ENCODE results near the gene KIFC1. TPM values are rescaled to one million over a fixed set of nuclear protein-coding genes. Genes with fewer than 3 reads are reported as not detected.

Gene KIFC1
- total and polyA plus RNA-seq, 2 of the 4 experiments (the other 2 are of a cell fraction) = 33.9 to 40.6 TPM

DNA sequence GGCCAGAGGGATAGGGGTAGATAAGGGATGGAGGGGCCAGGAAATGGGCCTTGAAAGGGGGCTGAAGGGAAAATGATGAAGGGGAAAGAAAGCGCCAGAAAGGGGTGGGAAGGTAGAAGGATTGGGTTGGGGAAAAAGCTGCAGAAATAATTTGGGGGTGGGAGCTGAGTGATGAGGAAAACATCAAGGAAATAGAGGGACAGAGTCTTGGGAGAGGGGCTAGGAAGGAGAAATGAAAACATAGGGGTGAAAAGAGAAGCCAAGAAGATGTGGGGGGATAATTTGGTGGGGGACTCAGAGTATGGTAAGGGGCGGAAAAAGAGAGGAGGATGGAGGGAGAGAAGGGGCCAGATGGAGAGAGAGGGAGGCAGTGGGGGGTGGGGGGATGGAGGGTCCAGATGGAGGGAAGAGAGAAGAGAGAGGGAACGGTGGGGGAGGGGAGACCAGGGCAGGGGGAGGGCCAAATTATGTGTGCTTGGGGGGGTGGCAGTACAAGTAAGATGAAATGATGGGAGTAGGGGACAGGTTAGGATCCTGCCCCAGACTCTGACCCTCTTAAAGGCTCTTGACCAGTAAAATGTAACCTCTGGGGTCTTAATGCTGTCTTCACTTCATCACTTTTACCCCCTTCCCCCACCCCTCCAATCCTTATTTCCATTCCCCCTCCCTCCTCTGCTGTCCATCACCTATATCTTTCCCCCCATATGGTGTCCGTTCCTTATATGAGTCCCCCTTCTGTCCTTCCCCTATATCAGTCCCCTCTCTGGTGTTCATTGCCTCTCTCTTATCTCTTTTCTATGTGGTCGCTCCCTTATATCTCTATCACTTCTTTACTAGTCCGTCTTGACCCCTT lies 29.1 kb downstream of the KIFC1 start (continued):
- TF ChIP-seq, protein P1, sequence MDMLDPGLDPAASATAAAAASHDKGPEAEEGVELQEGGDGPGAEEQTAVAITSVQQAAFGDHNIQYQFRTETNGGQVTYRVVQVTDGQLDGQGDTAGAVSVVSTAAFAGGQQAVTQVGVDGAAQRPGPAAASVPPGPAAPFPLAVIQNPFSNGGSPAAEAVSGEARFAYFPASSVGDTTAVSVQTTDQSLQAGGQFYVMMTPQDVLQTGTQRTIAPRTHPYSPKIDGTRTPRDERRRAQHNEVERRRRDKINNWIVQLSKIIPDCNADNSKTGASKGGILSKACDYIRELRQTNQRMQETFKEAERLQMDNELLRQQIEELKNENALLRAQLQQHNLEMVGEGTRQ (IDR thresholded peaks at IDR 0.05; ENCODE audit: low read depth, low read length) = no peak

DNA sequence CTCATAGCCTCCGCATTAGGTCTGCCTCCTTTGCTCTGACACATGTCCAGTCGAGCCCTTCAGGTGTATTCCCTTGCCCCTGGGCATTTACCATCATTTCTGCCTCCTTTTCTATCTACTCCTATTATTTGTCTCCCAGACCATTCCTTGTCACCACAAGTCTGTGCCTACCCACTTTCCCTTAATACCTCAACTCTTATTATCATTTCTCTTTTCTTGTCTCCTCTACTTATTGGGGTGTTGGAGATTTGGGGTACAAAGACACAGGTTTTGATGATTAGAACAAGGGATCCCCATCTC lies 29.7 kb downstream of the KIFC1 start:
- Histone ChIP-seq H2BK15ac (ENCODE audit: low read depth, low read length) (no peak overlapping the region), H4K20me1 (ENCODE audit: insufficient read depth, low read length) (peaks cover 10% of the 10 kb centered on the region), H3K56ac (ENCODE audit: extremely low read depth, insufficient read depth, low read length) (no peak overlapping the region), H4K8ac (ENCODE audit: low read depth in 2 of 2, low read length in 2 of 2) (0 out of 4 replicates have a peak overlapping the region, but pooled peaks of 1 of the 2 experiments have one; percentile 81), H3K9me1 (ENCODE audit: insufficient read depth, low read length) (peaks cover 21% of the 10 kb centered on the region), H3K4me2 (ENCODE audit: low read depth, low read length) (peak overlapping the region; percentile 42), H3K9ac (ENCODE audit: low read depth, low read length) (no peak overlapping the region), H3K4me1 (ENCODE audit: control insufficient read depth, insufficient read depth, low read length) (peaks cover 27% of the 10 kb centered on the region), H3K9me3 (ENCODE audit: control insufficient read depth, insufficient read depth, low read length) (no peaks in the 10 kb centered on the region), H3K27me3 (ENCODE audit: control insufficient read depth, insufficient read depth, low read length) (no peaks in the 10 kb centered on the region), H3K4ac (ENCODE audit: low read depth, low read length) (no peak overlapping the region), H3K36me3 (ENCODE audit: control insufficient read depth, insufficient read depth, low read length) (peaks cover 20% of the 10 kb centered on the region), H2AK9ac (replicated peaks; ENCODE audit: low read depth, low read length, poor library complexity) (no peak overlapping the region), H3K14ac (replicated peaks; ENCODE audit: low read depth, low read length) (peak overlapping the region; percentile 51; the same call in 1 of the 2 replicates), H3K23ac (ENCODE audit: low read depth, low read length) (0 out of 2 replicates have a peak overlapping the region, but pooled peaks have one; percentile 16), H2AK5ac (ENCODE audit: low read depth, low read length) (no peak overlapping the region), H2BK5ac (ENCODE audit: low read depth, low read length, poor library complexity, severe bottlenecking) (no peak overlapping the region), H4K91ac (ENCODE audit: insufficient read depth, low read depth, low read length) (no peak overlapping the region), H2BK20ac (ENCODE audit: low read depth, low read length) (no peak overlapping the region), H3K4me3 (ENCODE audit: insufficient read depth, low read depth, low read length) (no peak overlapping the region), H4K5ac (ENCODE audit: low read depth, low read length) (no peak overlapping the region), H2AFZ (replicated peaks; ENCODE audit: low read length, poor library complexity) (no peak overlapping the region), H2BK120ac (ENCODE audit: low read depth, low read length) (no peak overlapping the region), H3K79me1 (ENCODE audit: low read depth in 1 of 2, low read length in 2 of 2) (peaks cover 29 to 91% of the 10 kb centered on the region in 2 experiments), H3K27ac (ENCODE audit: insufficient read depth, low read length) (no peak overlapping the region), H3K18ac (ENCODE audit: low read depth, low read length) (no peak overlapping the region)
- in situ Hi-C loops (cut with MboI; ENCODE audit: low sequenced_read_pairs) = no loop called here
- BruUV-seq (replicated peaks) = no TSS peak
- no peak for ATAC-seq (ENCODE audit: low read depth)
- intact Hi-C loops (cut with micrococcal nuclease) = no loop called here
- TF ChIP-seq MAFK (IDR thresholded peaks at IDR 0.05; ENCODE audit: low read depth, low read length) (no peak), MXI1 (IDR thresholded peaks at IDR 0.05; ENCODE audit: borderline replicate concordance, low read depth, low read length) (no peak), RFX5 (IDR thresholded peaks at IDR 0.05; ENCODE audit: low read depth, low read length) (no peak), MAZ (IDR thresholded peaks at IDR 0.05; ENCODE audit: borderline replicate concordance, low read depth, low read length) (no peak), CEBPB (IDR thresholded peaks at IDR 0.05; ENCODE audit: low read depth, low read length) (no peak), BHLHE40 (IDR thresholded peaks at IDR 0.05; ENCODE audit: low read depth, low read length) (no peak), RAD21 (IDR thresholded peaks at IDR 0.05; ENCODE audit: low read length) (no peak), FOS (IDR thresholded peaks at IDR 0.05; ENCODE audit: low read depth, low read length) (no peak), NFE2L2 (IDR thresholded peaks at IDR 0.05; ENCODE audit: low read depth, low read length) (no peak), POLR2A (IDR thresholded peaks at IDR 0.05; ENCODE audit: low read depth, low read length) (no peak), RCOR1 (IDR thresholded peaks at IDR 0.05; ENCODE audit: insufficient replicate concordance, low read length) (no peak)
- TF ChIP-seq, protein P2, sequence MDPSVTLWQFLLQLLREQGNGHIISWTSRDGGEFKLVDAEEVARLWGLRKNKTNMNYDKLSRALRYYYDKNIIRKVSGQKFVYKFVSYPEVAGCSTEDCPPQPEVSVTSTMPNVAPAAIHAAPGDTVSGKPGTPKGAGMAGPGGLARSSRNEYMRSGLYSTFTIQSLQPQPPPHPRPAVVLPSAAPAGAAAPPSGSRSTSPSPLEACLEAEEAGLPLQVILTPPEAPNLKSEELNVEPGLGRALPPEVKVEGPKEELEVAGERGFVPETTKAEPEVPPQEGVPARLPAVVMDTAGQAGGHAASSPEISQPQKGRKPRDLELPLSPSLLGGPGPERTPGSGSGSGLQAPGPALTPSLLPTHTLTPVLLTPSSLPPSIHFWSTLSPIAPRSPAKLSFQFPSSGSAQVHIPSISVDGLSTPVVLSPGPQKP (IDR thresholded peaks at IDR 0.05; ENCODE audit: borderline replicate concordance, low read depth, low read length) = no peak
- TF ChIP-seq, protein P1 (IDR thresholded peaks at IDR 0.05; ENCODE audit: low read depth, low read length) = no peak
- dilution Hi-C loops (cut with HindIII; ENCODE audit: low sequenced_read_pairs, unreplicated experiment) = no loop called here
- ChIA-PET CTCF (no interaction called here), POLR2A (ENCODE audit: unreplicated experiment) (no interaction called here)
- DNase-seq = no peak
- WGBS, 2 experiments (ENCODE audit: extremely low coverage in 2 of 2, insufficient read length in 1 of 2) = 80% methylated on average over 2 of the region's 2 CpGs; no CpG with 5 or more reads in 1 of the 2 experiments
